ENCODE measurements around the gene PBXIP1. TPM values are rescaled to one million over a fixed set of nuclear protein-coding genes. Genes with fewer than 3 reads are reported as not detected.

PBXIP1 gene
- polyA plus RNA-seq, 1 donor (not counting 4 experiments of a cell fraction or from before 2014, with no cell fraction given) = 15.6 TPM

- no peak for DNase-seq (ENCODE audit: low read depth, low spot score)
- H3K4me3 ChIP-seq (ENCODE audit: control insufficient read depth in 2 of 3, extremely low read depth in 1 of 3, insufficient read depth in 2 of 3, low read depth in 1 of 3, low read length in 3 of 3) = peak overlapping the region; percentile 49 to 71 (median 58)
- TF ChIP-seq CTCF (optimal IDR thresholded peaks at IDR 0.05 in 1 of 3, IDR thresholded peaks at IDR 0.05 in 1 of 3, conservative IDR thresholded peaks at IDR 0.05 in 1 of 3; ENCODE audit: extremely low read depth in 1 of 3, insufficient read depth in 2 of 3, low read length in 3 of 3) (no peak), EZH2 (IDR thresholded peaks at IDR 0.05; ENCODE audit: low read length) (no peak)
- no peaks in the 10 kb centered on the region for H3K9me3 ChIP-seq (ENCODE audit: control insufficient read depth, low read depth, low read length)
- no peak overlapping the region for H2AFZ ChIP-seq (ENCODE audit: control insufficient read depth, low read length)
- peaks cover 22% of the 10 kb centered on the region for H3K4me1 ChIP-seq (ENCODE audit: control insufficient read depth, extremely low read depth, insufficient read depth, low read length)
- peaks cover 8% of the 10 kb centered on the region for H3K79me2 ChIP-seq (ENCODE audit: control insufficient read depth, insufficient read depth, low read length)
- dilution Hi-C loops (cut with MboI; ENCODE audit: extremely low pct_ligation_motif_present, low sequenced_read_pairs) = no loop called here
- H3K27me3 ChIP-seq (ENCODE audit: control insufficient read depth, extremely low read depth, insufficient read depth, low read length) = no peaks in the 10 kb centered on the region
- no peaks in the 10 kb centered on the region for H4K20me1 ChIP-seq (ENCODE audit: control insufficient read depth, extremely low read depth, insufficient read depth, low read length)
- H3K27ac ChIP-seq (ENCODE audit: control insufficient read depth, insufficient read depth, low read length) = no peak overlapping the region
- no peak for FAIRE-seq
- H3K9ac ChIP-seq (ENCODE audit: control insufficient read depth, extremely low read depth, insufficient read depth, low read length) = peak overlapping the region; percentile 56
- peaks cover 9 to 13% of the 10 kb centered on the region in 2 experiments for H3K36me3 ChIP-seq (ENCODE audit: control insufficient read depth in 2 of 2, extremely low read depth in 1 of 2, insufficient read depth in 2 of 2, low read length in 2 of 2)
- H3K9me1 ChIP-seq (ENCODE audit: control insufficient read depth, extremely low read depth, insufficient read depth, low read length) = no peaks in the 10 kb centered on the region
- H3K4me2 ChIP-seq (ENCODE audit: control insufficient read depth, extremely low read depth, insufficient read depth, low read depth, low read length) = peak overlapping the region; percentile 73
These were observed 721 bp downstream of the PBXIP1 start for GRCh38 chr1:154955039-154955717.

GRCh38 chr1:154954541-154954940 is 1.4 kb downstream of the PBXIP1 start:
- H3K27ac ChIP-seq (ENCODE audit: control insufficient read depth, insufficient read depth, low read length) = no peak overlapping the region
- H3K4me2 ChIP-seq (ENCODE audit: control insufficient read depth, extremely low read depth, insufficient read depth, low read depth, low read length) = no peak overlapping the region
- DNase-seq (ENCODE audit: low read depth, low spot score) (no peak), FAIRE-seq (no peak)
- dilution Hi-C loops (cut with MboI; ENCODE audit: extremely low pct_ligation_motif_present, low sequenced_read_pairs) = no loop called here
- H3K9me1 ChIP-seq (ENCODE audit: control insufficient read depth, extremely low read depth, insufficient read depth, low read length) = no peaks in the 10 kb centered on the region
- no peak overlapping the region for H2AFZ ChIP-seq (ENCODE audit: control insufficient read depth, low read length)
- H4K20me1 ChIP-seq (ENCODE audit: control insufficient read depth, extremely low read depth, insufficient read depth, low read length) = no peaks in the 10 kb centered on the region
- H3K4me1 ChIP-seq (ENCODE audit: control insufficient read depth, extremely low read depth, insufficient read depth, low read length) = peaks cover 20% of the 10 kb centered on the region
- no peaks in the 10 kb centered on the region for H3K27me3 ChIP-seq (ENCODE audit: control insufficient read depth, extremely low read depth, insufficient read depth, low read length)
- no peak overlapping the region for H3K9ac ChIP-seq (ENCODE audit: control insufficient read depth, extremely low read depth, insufficient read depth, low read length)
- H3K79me2 ChIP-seq (ENCODE audit: control insufficient read depth, insufficient read depth, low read length) = peaks cover 4% of the 10 kb centered on the region
- peaks cover 9 to 13% of the 10 kb centered on the region in 2 experiments for H3K36me3 ChIP-seq (ENCODE audit: control insufficient read depth in 2 of 2, extremely low read depth in 1 of 2, insufficient read depth in 2 of 2, low read length in 2 of 2)
- no peaks in the 10 kb centered on the region for H3K9me3 ChIP-seq (ENCODE audit: control insufficient read depth, low read depth, low read length)
- no peak overlapping the region for H3K4me3 ChIP-seq (ENCODE audit: control insufficient read depth in 2 of 3, extremely low read depth in 1 of 3, insufficient read depth in 2 of 3, low read depth in 1 of 3, low read length in 3 of 3)
- no peak for TF ChIP-seq CTCF (optimal IDR thresholded peaks at IDR 0.05 in 1 of 3, IDR thresholded peaks at IDR 0.05 in 1 of 3, conservative IDR thresholded peaks at IDR 0.05 in 1 of 3; ENCODE audit: extremely low read depth in 1 of 3, insufficient read depth in 2 of 3, low read length in 3 of 3)
- TF ChIP-seq EZH2 (IDR thresholded peaks at IDR 0.05; ENCODE audit: low read length) = no peak
